T-helper 1 cell (primary cell): ENCODE data around the gene TMEM61.
A peak's percentile ranks its signal among the peaks of the same experiment; 100 is the strongest.
"Not testable (repeated sequence)": the region's sequence is repeated elsewhere in the genome, so short reads cannot be mapped to it uniquely, and the experiment has no call there.

Experiments used
- DNase-seq, 5 donors: peaks; one replicate each; pipeline ENCODE4 v3.0.0-alpha.2; 2012 to 2020

The TMEM61 gene

GRCh38 chr1:55002686-55003085 is 22.3 kb downstream of the TMEM61 start:
- DNase-seq: no peak

- DNase-seq: no peak
Measured at GRCh38 chr1:55005351-55006140, 25.1 kb downstream of the TMEM61 start.

- no peak for DNase-seq
Measured at GRCh38 chr1:55006931-55007330, 26.5 kb downstream of the TMEM61 start.

GRCh38 chr1:55007625-55008024 is 27.2 kb downstream of the TMEM61 start:
- DNase-seq: no peak

- no peak for DNase-seq
Measured at GRCh38 chr1:55010194-55010886, 29.9 kb downstream of the TMEM61 start.

GRCh38 chr1:55010887-55011217 is 30.4 kb downstream of the TMEM61 start:
- no peak for DNase-seq

- DNase-seq: no peak
Measured at GRCh38 chr1:55012661-55013060, 32.2 kb downstream of the TMEM61 start.

GRCh38 chr1:55015123-55015522 is 34.7 kb downstream of the TMEM61 start:
- DNase-seq: no peak

GRCh38 chr1:55015731-55016620 is 35.5 kb downstream of the TMEM61 start:
- DNase-seq: no peak

- DNase-seq: no peak
Measured at GRCh38 chr1:55018395-55018794, 38.0 kb downstream of the TMEM61 start.

- DNase-seq: peak; percentile 25 to 53 (median 45)
Measured at GRCh38 chr1:55021942-55022546, 41.6 kb downstream of the TMEM61 start.

- DNase-seq: not testable (repeated sequence)
Measured at GRCh38 chr1:55024163-55024562, 43.7 kb downstream of the TMEM61 start.

GRCh38 chr1:55026682-55027081 is 46.3 kb downstream of the TMEM61 start:
- not testable (repeated sequence) for DNase-seq

GRCh38 chr1:55031098-55031497 is 50.7 kb downstream of the TMEM61 start:
- not testable (repeated sequence) for DNase-seq

- no peak for DNase-seq
Measured at GRCh38 chr1:55033265-55033614, 52.8 kb downstream of the TMEM61 start.

GRCh38 chr1:55034476-55035133 is 54.2 kb downstream of the TMEM61 start:
- no peak for DNase-seq

- DNase-seq: no peak
Measured at GRCh38 chr1:55035904-55036303, 55.5 kb downstream of the TMEM61 start.

- DNase-seq: no peak
Measured at GRCh38 chr1:55037733-55038551, 57.5 kb downstream of the TMEM61 start.

GRCh38 chr1:55038552-55038838 is 58.1 kb downstream of the TMEM61 start:
- DNase-seq: no peak

GRCh38 chr1:55038974-55039341 is 58.5 kb downstream of the TMEM61 start:
- no peak for DNase-seq

GRCh38 chr1:55039342-55040082 is 59.1 kb downstream of the TMEM61 start, which contains the start of gene PCSK9:
PCSK9 (plus strand) TSS chr1:55039548; CDS start chr1:55039838, 290 bp downstream.
- no peak for DNase-seq
